Left kidney (tissue), 2 donors: ENCODE measurements around the gene KNDC1. TPM values are rescaled to one million over a fixed set of nuclear protein-coding genes. Genes with fewer than 3 reads are reported as not detected.

Source experiments
- DNase-seq: peaks from one replicate; pipeline ENCODE4 v3.0.0-alpha.2; 2013
- polyA plus RNA-seq: library from polyadenylated mRNA; unstranded; fragments of 120-200 nt; gene quantifications from one replicate; pipeline ENCODE4 v1.2.1, GENCODE V29; 2013; ENCODE audit not compliant: insufficient read length

KNDC1 gene
- polyA plus RNA-seq, 1 donor: 8.3 TPM

DNA sequence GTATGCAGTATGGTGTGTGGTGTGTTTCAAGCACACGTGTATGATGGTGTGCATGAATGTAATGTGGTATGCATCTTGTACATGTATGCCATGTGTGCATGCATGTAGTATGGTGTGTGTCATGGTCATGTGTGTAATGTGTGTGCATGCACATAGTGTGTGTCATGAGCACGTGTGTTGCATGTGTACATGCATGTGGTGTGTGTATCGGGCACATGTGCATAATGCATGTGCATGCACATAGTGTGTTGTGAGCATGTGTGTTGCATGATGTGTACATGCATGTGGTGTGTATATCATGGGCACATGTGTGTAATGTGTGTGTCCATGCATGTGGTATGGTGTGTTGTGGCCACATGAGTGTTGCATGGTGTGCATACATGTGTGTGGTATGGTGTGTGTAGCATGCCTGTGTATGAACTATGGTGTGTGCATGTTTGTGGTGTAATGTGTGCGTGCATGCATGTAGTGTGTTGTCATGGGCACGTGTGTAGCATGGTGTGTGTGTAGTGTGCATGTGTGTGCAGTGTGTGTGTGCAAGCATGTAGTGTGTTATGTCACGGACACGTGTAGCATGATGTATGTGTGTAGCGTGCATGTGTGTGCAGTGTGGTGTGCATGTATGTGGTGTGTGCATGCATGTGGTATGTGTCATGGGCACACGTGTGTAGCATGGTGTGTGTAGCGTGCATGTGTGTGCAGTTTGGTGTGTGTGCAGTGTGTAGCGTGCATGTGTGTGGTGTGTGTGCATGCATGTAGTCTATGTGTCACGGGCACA, 17.6 kb downstream of the KNDC1 start:
- DNase-seq: no peak

GRCh38 chr10:133178357-133179127, 18.5 kb downstream of the KNDC1 start:
- no peak for DNase-seq

- no peak for DNase-seq
These were observed 19.1 kb downstream of the KNDC1 start for GRCh38 chr10:133179128-133179520.

DNA sequence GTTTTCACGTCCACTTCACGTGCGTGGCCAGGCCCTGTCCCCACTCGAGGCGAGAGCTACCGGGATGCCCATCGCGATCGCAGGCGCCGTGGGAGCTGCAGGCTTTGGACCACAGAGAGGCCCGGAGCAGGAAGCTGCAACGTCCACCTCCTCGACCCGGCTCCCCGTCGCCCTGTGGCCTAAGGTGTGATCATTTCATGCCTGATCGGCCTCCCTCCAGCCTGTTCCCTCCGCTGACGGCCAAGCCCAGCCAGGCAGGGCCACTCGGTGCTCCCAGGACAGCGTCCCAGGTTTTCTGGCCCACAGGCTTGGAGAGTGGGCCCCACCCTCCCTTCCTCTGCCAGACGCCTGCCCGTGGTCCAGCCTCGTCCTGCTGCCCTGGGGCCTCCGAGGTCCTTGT, 19.6 kb downstream of the KNDC1 start:
- no peak for DNase-seq

DNA sequence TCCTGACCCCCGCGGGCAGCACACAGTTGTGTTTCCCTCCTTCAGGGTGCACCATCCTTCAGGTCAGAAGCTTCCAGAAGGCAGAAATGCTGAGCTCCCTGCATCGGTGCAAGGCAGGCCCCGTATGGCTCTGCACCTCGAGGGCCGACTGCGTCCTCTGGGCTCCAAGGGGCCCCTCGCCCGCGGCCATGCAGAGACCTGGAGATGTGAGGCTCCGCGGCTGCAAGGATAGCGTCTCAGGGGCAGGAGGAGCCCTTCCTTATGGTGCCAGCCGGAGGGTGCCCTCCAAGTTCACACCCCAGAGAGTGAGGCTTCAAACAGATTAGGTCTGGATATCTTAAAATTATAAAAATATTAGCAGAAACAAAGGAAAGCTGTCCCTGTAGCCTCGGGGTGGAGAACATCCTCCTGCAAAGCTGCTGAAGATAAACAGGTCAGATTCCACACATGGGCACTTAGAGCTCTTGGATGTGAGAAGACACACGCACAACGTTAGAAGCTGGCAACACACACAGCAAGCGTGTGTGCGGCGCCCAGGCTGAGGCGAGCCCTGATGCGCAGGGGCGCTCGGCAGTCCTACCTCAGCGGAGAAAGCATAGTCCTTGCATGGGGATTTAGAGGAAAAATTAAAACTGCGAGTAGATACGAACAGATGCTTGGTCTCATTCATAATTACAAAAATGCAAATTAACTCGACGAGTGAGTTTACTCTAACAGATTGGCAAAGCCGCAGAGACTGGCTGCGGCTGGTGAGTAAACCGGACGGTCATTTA, 20.4 kb downstream of the KNDC1 start:
- DNase-seq: no peak

GRCh38 chr10:133180965-133181639, 21.1 kb downstream of the KNDC1 start:
- DNase-seq: no peak

DNA sequence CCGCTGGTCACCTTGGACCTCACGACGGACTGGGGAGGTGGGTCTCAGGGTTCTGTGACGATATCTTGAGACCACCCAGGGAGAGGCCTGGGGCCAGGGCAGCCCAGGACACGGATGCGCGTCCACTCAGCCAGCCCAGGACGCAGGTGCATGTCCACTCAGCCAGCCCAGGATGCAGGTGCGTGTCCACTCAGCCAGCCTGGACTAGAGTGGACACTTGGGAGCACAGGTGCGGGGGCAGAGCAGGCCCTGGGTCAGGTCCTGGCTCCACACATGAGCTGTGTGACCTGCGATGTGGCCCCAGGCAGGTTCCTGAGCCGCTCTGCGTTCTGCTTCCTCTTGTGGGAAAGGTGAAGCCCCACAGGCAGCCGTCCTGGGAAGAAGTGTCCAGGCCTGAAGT, 22.2 kb downstream of the KNDC1 start:
- no peak for DNase-seq

GRCh38 chr10:133182791-133183645, 23.0 kb downstream of the KNDC1 start:
- DNase-seq: no peak

GRCh38 chr10:133183646-133184378, 23.8 kb downstream of the KNDC1 start:
- DNase-seq: no peak

DNA sequence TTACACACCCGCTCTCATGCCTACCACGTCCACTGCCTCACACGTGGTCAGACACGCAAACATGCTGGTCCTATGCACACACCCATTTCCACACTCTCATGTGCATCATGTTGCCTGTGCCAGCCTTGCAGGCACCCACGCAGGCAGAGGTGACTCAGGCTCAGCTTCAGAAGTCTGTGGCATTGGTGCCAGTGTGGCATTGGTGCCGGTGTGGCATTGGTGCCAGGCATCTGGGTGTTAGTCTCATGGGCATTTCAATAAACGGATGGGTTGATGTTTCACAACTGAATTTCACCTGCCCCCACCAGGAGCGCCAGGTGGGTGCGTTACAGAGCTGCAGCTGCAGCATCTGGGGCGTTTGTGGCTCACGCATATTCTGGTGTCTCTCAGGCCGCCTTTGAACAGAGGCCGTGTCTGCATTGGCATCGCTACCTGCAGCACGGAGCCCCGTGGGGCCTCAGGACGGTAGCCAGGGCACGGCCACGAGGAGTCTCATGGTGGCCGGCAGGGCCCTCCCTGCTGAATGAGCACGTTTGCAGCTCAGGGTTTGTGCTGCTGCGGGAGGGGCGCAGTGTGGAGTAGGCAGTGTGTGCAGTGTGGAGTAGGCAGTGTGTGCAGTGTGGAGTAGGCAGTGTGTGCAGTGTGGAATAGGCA, 24.7 kb downstream of the KNDC1 start:
- DNase-seq: no peak

- no peak for DNase-seq
These were observed 25.4 kb downstream of the KNDC1 start for GRCh38 chr10:133185421-133185820.

GRCh38 chr10:133185916-133186315, 25.9 kb downstream of the KNDC1 start:
- DNase-seq: no peak

DNA sequence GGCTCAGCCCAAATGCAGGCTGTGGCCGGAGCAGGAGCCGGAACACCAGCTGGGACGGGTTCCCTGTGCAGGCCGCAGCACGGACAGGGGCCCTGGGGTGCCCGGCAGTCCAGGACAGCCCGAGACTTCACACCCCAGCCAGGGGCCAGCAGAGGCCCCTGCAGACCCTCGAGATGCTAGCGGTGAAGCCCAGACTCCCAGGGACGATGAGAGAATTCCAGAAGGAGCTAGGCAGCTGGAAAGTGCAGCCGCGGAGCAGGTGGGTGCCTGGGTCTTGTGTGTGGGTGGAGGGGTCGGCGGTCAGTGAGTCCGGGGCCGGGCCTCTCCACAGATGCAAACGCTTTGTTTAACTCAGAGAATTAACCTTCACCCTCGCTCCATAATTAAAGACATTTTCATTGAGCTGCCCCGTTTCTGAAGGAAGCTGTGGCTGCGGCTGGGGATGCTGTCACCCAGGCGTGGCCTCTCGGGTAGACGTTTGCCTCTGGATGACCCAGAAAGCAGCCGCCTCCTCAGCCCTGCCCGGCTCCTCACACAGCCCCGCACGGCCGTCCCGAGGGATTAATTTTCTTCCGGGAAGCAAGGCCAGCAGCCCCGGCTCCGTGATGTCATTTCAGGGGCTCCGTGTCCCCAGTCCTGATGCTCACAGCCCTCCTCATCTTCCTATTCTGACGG, 26.5 kb downstream of the KNDC1 start:
- no peak for DNase-seq

DNA sequence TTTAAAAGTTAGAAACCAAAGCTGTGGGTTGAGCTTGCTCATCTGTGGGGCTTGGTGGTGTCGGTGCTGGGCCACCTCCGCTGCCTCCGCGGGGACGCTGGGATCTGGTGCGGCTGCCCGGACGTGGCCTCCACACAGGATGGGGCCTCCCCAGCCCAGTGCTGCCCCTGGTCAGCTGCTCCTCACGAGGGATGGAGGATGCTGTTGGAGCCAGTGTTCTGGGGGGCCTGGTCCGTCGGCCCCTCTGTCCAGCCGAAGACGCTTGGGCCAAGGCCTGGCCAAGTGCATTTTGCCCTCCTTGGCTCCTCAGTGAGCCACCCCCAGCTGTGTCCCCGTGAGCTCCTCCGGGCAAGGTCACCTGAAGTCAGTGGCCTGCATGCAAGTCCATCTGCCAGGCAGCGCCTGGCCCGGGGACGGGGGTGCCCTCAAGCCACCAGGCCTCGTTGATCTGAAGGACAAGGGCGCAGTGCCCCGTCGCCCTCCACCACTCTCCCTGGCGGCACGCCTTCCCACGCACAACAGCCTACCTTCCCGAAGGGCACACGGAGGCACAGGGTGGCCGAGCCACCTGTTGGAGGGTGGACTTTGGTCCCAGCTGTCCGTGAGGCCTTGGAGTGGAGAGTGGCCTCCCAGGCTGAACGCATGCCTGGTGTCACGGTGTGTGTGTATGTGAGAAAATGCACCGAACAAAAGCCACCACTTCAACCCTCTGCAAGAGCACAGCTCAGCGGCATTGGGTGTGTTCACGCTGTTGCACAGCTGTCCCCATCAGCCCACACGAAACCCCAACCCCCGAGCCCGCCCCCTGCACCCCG, 27.3 kb downstream of the KNDC1 start:
- no peak for DNase-seq

DNA sequence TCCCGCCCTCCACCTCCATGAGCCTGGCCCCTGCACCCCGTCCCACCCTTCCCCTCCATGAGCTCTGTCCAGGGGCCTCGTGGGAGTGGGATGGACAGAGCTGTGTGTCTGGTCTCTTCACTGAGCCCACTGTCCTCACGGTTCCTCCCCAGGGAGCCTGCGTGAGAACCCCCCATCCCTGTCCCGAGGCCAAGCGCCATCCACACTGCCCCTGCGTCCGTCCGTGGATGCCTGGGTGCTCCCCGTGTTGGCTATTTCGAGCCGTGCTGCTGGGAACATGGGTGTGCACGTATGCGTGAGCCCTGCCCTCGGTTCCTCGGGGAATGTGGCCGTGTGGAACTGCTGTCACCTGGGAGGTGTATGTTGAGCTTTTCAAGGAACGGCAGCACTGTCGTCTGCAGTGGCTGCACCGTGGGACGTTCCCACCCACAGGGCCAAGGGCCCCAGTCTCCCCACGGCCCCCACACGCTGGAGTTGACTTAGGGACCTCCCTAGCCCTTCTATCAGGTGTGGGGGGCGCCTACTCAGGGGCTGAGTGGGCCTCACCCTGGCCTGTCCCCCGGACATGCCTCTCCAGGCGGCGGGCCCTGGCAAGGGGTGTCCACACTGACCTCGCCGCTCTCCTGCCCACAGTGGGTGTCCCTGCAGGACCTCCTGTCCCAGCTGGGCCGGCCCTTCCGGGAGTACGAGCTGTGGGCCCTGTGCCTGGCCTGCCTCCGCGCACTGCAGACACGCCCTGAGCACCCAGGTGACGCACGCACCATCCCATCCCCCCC, 28.1 kb downstream of the KNDC1 start:
- DNase-seq: no peak

DNA sequence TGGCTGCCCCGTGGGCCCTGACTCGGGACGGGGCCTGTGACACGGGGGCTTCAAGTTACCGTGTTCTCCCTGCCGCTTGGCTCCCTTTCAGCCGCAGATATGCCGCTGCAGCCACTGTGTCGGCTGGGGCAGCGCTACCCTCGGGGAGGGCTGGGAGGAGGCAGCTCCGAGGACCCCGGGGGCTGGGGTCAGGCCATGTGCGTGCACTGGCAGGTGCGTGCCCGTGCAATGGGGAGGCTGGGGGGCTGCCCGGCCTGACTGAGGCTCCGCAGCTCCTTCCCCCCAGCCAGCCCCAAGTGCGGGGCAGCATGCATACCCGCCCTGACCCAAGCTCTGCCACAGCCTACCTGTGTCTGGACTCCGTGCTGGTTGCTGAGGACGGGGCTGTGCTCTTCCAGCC, 29.2 kb downstream of the KNDC1 start:
- DNase-seq: no peak

DNA sequence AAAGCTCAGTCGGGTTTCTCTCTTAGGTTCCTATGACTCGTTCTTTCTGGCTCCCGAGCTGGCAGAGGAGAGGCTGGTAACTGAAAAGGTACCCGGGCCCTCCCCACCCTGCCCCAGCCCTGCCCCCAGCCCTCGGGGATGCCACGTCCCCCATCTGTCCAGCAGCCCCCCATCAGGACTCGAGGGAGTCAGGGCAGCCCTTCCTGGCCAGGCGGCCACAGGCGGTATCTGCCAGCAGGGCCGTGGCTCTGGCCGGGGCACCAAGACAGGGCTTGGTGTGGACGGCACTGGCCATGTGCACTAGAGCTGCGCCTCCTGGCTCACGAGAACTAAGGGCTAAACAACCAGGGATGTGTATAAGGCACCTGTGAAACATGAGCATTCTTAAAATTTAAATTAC, 29.7 kb downstream of the KNDC1 start:
- DNase-seq: no peak

GRCh38 chr10:133190225-133190624, 30.2 kb downstream of the KNDC1 start:
- no peak for DNase-seq
